Skeletal muscle cell (primary cell): Measurements from ENCODE around the gene ARHGAP10.
A peak's percentile ranks its signal among the peaks of the same experiment; 100 is the strongest.
"Not testable (repeated sequence)": the region's sequence is repeated elsewhere in the genome, so short reads cannot be mapped to it uniquely, and the experiment has no call there.

Source experiments
- DNase-seq: peaks from one replicate; pipeline ENCODE4 v3.0.0-alpha.2; 2010; ENCODE audit warnings: low read depth
- H3K4me3 ChIP-seq: 2 replicates; pipeline ENCODE4 v1.5.1; 2011; ENCODE audit warnings: low read depth, mild to moderate bottlenecking, control low read depth, low read length, moderate library complexity

The ARHGAP10 gene

DNA sequence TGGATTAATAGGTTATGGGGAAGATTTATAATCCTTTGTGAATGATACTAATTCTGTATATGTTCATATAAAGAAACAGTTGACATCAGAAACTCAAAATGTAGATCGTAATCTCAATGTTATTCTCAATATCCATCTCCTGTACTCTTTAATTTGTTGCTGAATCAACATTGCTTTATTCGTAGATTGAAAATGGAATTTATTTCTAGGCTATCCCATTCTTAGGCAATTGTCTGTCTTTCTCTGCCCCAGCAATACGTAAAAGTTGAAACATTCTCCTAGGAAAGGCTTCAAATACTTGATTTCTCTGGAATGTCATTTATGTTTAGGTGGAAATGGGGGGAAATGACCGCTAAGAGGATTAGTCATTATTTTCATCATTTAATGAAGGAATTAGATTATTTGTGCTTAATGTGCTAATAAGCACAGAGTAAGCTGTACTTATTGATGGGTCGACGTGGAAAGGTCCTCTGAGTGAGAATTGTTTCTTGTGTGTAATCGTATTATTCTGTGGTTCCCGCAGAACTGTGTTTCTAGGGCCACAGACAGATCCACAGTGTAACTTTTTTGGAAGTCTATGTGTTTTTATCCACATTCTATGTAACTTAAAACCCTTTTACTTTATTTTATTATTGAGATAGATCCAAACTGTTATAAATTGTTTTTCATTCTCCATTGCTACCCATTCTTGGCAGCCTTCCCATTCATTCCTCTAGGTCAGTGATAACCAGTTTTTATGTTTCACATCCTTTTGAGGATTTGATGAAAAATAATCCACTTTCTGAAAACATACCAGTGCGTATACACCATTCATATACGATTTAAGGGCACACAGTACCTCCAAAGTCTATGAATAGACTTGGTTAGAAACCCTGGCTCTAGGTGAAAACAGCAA lies 262.9 kb downstream of the ARHGAP10 start:
- DNase-seq = no peak
- no peak overlapping the region for H3K4me3 ChIP-seq

- no peak for DNase-seq
- no peak overlapping the region for H3K4me3 ChIP-seq
These were observed 265.0 kb downstream of the ARHGAP10 start for GRCh38 chr4:147996859-147997258.

- DNase-seq = not testable (repeated sequence)
These were observed 268.1 kb downstream of the ARHGAP10 start for GRCh38 chr4:148000038-148000437.

GRCh38 chr4:148004228-148004857 lies 272.5 kb downstream of the ARHGAP10 start:
- DNase-seq = no peak
- H3K4me3 ChIP-seq = no peak overlapping the region

More at GRCh38 chr4:148000038-148000437, 268.1 kb downstream of the ARHGAP10 start:
- H3K4me3 ChIP-seq = not testable (repeated sequence)

GRCh38 chr4:148006001-148006400 lies 274.1 kb downstream of the ARHGAP10 start:
- H3K4me3 ChIP-seq = no peak overlapping the region
- DNase-seq = no peak

DNA sequence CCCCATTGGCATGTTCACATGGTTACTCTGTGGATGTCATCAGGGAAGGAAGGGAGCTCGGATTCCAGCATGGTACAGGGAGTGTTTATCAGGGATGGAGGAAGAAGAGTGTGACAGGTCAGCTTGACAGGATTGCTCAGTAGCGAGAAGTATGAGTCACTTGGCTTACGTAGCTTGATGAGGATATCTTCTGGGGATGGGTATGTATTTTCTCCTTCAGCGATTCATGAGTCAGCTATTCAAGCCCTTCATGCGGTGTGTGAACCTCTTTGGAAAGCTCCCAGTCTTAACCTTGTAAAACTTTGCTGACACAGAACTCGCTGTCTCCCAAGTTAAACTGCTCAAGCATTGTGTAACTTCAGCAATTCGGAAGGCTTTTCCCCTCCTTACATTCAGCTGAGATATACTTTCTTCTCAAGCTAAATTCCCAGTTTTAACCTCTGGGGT lies 275.4 kb downstream of the ARHGAP10 start:
- peak; percentile 97 for DNase-seq
- H3K4me3 ChIP-seq = no peak overlapping the region

DNA sequence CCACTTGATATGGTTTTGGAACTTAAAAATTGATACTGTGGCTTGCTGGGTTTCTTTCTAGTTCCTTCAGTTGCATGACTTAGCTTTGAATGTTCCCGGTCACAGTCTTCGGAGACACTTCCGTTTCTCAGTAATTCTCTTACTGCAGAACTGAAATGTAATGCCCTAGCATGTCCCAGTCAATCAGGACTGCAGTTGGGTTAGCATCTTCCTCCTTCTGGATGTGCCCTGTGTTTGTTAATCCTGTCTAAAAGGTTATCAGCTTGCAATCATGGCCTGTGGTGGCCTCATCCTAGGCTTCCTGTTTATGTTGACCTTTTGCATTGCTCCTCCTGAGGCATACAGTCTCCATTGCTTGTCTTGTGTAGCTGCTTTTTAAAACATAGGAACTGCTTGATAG lies 275.9 kb downstream of the ARHGAP10 start:
- no peak overlapping the region for H3K4me3 ChIP-seq
- no peak for DNase-seq

DNA sequence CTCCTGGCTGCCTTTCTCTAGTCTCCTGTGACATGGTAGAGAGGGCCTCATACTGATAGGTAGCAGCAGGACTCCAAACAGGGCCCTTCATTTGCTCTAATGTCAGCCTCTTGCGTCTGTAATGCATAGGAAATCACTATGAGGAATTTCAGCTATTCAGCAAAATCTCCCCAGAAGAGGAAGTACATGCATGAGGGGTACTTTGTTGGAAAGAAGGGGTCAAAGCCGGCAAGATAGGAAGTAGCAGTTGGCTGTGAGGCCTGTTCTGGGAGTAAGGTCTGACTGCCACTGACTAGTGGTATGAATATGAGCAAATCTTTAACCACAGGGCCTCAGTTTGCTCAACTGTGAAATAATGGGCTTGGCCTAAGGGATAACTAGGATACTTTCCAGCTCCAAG lies 283.2 kb downstream of the ARHGAP10 start:
- H3K4me3 ChIP-seq = no peak overlapping the region
- no peak for DNase-seq

- no peak for DNase-seq
- no peak overlapping the region for H3K4me3 ChIP-seq
These were observed 283.6 kb downstream of the ARHGAP10 start for GRCh38 chr4:148015468-148015867.

DNA sequence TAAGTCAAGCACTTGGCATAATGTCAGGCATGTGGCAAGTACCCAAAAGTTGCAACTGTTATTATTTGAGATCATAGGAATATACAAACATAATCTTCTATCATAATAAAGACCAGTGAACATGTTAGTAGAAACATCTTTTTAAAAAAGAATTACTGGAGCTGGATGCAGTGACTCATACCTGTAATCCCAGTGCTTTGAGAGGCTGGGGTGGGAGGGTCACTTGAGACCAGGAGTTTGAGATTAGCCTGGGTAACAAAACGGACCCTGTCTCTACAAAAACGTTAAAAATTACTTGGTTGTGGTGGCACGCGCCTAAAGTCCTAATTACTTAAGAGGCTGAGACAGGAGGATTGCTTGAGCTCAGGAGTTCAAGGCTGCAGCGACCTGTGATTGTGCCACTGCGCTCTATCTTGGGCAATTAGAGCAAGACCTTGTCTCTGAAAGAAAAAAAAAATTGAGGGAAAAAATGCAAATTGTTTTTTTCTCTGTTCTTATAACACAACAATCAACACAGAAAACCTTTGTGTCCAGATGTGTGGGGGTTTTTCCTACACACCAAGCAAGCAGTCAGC lies 284.3 kb downstream of the ARHGAP10 start:
- no peak overlapping the region for H3K4me3 ChIP-seq
- no peak for DNase-seq

DNA sequence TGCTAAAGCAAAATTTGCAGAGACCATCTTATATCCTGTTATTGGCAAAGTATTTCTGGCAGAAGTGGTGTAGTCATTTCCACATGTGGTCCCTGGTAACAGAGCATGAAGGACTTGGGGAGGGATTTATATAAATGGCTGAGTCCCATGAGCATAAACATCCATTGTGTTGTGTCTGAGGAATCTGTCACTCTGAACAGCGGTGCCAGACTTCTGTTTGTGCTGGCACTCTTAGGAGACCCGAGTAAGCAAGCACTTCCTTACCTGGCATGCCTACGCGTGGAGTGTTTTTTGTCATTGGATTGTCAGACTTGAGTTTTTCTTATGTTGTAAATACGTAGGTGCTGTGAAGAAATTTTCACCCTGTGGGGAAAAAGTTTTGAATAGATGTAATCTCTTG lies 285.9 kb downstream of the ARHGAP10 start:
- no peak for DNase-seq
- no peak overlapping the region for H3K4me3 ChIP-seq

DNA sequence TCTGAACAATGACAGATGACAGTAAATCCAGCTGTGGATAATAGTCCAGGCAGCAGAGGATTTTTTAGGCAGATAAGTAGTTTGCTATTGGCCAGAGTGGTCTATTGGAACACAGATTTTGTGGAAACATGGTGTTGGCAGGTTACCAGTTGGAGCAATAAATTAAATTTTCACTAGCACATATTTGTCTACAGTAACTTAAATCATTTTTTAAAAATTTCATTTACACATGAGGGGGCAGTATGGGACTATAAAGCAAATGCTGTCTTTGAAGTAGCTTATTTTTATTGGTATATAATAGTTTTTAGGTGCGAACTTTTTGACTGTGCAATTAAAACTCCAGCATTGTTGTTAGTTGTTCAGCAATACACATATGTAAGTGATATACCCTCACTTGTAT lies 289.8 kb downstream of the ARHGAP10 start:
- no peak overlapping the region for H3K4me3 ChIP-seq
- no peak for DNase-seq

DNA sequence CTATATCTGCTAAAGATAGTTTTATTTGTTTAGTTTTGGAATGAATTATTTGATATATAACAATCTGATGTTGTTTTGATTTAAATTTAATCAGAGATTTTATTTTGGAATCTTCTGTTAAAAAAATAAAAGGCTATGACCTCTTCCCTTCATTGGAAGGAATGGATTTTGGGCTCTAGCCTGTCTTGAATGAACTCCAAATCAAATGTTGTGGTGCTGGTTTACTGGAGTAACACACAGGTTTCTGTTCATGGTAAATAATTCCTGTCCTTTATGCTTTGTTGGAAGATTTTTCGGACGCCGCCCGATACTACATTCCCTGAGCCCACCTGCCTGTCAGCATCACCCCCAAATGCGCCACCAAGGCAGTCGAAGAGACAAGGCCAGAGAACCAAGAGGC lies 291.1 kb downstream of the ARHGAP10 start:
- DNase-seq = no peak
- no peak overlapping the region for H3K4me3 ChIP-seq

- no peak for DNase-seq
- H3K4me3 ChIP-seq = no peak overlapping the region
These were observed 291.8 kb downstream of the ARHGAP10 start for GRCh38 chr4:148023512-148024181.

DNA sequence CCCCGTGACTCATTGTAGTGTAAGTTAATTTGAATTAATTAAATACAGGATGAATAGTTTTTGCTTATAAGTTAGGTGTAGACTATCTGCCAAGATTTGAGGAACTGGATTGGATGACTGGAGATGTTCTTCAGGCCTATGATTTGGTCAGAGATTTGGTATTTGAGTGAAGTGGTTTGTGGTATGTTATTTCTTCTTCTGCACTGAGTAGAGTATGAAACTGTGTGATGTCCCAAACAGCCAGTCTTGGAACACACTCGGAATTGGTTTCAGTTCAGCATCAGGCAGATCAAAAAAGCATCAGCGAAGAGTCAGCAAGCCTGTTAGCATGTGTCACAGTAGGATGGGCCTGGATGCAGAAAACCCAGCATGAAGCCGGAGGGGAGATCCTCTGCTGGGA lies 294.1 kb downstream of the ARHGAP10 start:
- DNase-seq = peak; percentile 75
- H3K4me3 ChIP-seq = no peak overlapping the region

GRCh38 chr4:148027201-148027600 lies 295.3 kb downstream of the ARHGAP10 start:
- H3K4me3 ChIP-seq = no peak overlapping the region
- DNase-seq = no peak

- no peak overlapping the region for H3K4me3 ChIP-seq
- no peak for DNase-seq
These were observed 297.9 kb downstream of the ARHGAP10 start for GRCh38 chr4:148029781-148030180.

DNA sequence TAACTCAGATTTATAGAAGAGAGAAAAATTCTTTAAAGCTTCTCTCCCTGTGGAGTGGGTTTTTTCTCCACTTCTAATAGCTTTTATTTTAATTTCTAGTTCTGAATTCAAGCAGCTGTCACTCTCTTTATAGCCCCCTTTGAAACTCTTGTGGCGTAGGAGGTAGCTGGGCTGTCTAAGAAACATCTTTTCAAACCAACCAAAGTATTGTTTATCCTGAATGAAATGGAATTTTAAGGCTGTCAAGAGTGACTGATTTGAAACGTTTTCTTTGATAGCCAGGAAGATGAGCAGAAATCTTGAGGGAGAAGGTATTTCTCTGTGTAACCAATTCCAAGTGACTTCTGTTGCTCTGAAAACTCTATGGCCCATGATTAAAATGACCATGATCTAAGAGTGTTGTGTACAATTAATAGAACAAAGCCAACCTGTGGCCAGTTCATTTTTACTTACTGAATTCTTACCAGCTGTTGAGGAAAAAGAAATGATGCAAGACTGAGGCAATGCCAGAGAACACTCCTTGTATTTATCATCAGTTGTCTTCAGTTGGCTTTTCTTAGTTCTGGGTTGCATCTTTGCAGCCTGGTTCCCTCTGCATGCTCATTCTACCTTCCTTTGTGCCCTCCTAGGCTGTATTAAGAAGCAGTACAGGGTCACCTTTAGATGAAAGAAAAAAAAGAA lies 298.4 kb downstream of the ARHGAP10 start:
- DNase-seq = peak; percentile 59
- no peak overlapping the region for H3K4me3 ChIP-seq

DNA sequence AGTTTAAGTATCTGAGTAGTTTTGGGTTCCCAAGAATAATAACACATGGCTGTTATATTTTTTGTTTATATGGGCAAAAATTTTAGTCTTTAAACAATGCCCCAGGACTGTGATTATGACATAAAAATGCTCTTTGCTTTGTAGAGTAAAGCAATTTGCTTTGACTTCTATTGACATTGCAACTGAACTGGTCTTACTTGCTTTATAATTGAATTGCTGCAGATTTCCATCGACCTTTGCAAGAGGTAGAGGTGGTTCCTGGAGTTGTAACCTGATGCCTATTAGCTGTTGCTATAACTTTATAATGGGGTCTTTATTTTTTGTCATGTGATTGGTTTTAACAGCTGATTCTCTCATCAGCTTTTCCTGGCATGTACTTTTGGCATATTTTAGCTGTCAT lies 302.9 kb downstream of the ARHGAP10 start:
- no peak for DNase-seq

More for the DNA sequence above, 302.9 kb downstream of the ARHGAP10 start:
- H3K4me3 ChIP-seq = no peak overlapping the region
